Nephron (organoid): ENCODE results near the gene GCG.

Source experiments
- H3K27ac Mint-ChIP-seq, 3 experiments: 2 replicates each; pipeline ENCODE4 v1.8.0; 2020; ENCODE audit warnings: mixed read lengths in 3 of 3, mild to moderate bottlenecking in 2 of 3, moderate library complexity in 1 of 3
- H3K27me3 Mint-ChIP-seq: 2 replicates; pipeline ENCODE4 v1.8.0; 2021; ENCODE audit warnings: low read depth, mild to moderate bottlenecking, moderate library complexity, mixed read lengths
- H3K36me3 Mint-ChIP-seq: 2 replicates; pipeline ENCODE4 v1.8.0; 2020; ENCODE audit warnings: low read depth, mixed read lengths
- H3K4me1 Mint-ChIP-seq: 2 replicates; pipeline ENCODE4 v1.8.0; 2020; ENCODE audit warnings: mixed read lengths
- H3K4me3 Mint-ChIP-seq, 3 experiments: 2 replicates each; pipeline ENCODE4 v1.8.0; 2020; ENCODE audit warnings: mild to moderate bottlenecking in 3 of 3, mixed read lengths in 3 of 3, moderate library complexity in 2 of 3
- H3K9me3 Mint-ChIP-seq: 2 replicates; pipeline ENCODE4 v1.8.0; 2020; ENCODE audit warnings: mixed read lengths
- TF ChIP-seq, protein P1 (sequence below), 3 experiments: fragments of 200-600 bp; sonication (generic); IDR thresholded peaks; one replicate each; pipeline ENCODE4 v1.5.0; 2021; ENCODE audit warnings: antibody characterized with exemption in 3 of 3; ENCODE audit not compliant: unreplicated experiment in 3 of 3

The GCG gene

DNA sequence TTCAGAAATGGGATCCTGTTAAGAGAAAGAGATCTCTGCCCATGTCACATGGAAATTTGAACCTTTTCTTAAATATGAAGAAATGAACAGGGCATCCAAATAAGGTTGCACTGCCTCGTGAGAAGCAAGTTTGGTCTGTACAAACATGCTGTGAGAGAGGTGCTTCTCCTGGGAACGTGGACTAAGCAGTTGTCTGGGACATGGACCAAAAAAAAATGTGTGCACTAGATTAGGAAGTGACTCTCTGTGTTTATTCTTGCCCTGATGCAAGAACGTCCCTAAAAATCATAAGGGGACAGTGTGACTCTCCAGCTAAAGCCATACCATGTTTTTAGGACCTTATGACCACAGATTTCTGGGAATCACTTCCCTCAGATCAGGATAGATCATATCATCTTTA lies 23.7 kb upstream of the GCG start:
- Mint-ChIP-seq H3K4me3 (no peak overlapping the region), H3K36me3 (peaks cover 17% of the 10 kb centered on the region), H3K9me3 (no peaks in the 10 kb centered on the region), H3K27me3 (no peaks in the 10 kb centered on the region), H3K4me1 (no peaks in the 10 kb centered on the region), H3K27ac (no peak overlapping the region)
- TF ChIP-seq, protein P1, sequence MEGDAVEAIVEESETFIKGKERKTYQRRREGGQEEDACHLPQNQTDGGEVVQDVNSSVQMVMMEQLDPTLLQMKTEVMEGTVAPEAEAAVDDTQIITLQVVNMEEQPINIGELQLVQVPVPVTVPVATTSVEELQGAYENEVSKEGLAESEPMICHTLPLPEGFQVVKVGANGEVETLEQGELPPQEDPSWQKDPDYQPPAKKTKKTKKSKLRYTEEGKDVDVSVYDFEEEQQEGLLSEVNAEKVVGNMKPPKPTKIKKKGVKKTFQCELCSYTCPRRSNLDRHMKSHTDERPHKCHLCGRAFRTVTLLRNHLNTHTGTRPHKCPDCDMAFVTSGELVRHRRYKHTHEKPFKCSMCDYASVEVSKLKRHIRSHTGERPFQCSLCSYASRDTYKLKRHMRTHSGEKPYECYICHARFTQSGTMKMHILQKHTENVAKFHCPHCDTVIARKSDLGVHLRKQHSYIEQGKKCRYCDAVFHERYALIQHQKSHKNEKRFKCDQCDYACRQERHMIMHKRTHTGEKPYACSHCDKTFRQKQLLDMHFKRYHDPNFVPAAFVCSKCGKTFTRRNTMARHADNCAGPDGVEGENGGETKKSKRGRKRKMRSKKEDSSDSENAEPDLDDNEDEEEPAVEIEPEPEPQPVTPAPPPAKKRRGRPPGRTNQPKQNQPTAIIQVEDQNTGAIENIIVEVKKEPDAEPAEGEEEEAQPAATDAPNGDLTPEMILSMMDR (IDR thresholded peaks at IDR 0.05; ENCODE audit: unreplicated experiment in 3 of 3) = no peak

DNA sequence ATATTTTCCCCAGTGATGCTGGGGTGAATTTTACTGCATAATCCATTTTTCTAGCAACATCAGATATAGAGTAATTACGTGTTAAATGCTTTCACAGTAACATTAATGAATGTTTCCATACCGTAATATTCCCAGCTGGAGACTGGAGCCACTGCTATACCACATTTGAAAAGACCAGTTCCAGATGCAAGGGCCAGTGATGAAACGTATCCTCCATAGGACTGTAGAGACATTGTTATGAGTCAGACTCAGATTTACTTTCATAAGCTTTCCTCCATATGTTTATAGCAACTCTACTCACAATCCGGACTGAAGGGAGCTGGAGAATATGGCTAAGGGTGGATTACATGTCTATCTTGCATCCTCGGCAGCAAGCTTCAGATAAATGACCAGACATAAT lies 22.7 kb upstream of the GCG start:
- H3K27ac Mint-ChIP-seq = no peak overlapping the region
- TF ChIP-seq, protein P1 (IDR thresholded peaks at IDR 0.05; ENCODE audit: unreplicated experiment in 3 of 3) = no peak
- no peak overlapping the region for H3K4me3 Mint-ChIP-seq
- peaks cover 11% of the 10 kb centered on the region for H3K36me3 Mint-ChIP-seq
- H3K9me3 Mint-ChIP-seq = no peaks in the 10 kb centered on the region
- H3K27me3 Mint-ChIP-seq = no peaks in the 10 kb centered on the region
- no peaks in the 10 kb centered on the region for H3K4me1 Mint-ChIP-seq

DNA sequence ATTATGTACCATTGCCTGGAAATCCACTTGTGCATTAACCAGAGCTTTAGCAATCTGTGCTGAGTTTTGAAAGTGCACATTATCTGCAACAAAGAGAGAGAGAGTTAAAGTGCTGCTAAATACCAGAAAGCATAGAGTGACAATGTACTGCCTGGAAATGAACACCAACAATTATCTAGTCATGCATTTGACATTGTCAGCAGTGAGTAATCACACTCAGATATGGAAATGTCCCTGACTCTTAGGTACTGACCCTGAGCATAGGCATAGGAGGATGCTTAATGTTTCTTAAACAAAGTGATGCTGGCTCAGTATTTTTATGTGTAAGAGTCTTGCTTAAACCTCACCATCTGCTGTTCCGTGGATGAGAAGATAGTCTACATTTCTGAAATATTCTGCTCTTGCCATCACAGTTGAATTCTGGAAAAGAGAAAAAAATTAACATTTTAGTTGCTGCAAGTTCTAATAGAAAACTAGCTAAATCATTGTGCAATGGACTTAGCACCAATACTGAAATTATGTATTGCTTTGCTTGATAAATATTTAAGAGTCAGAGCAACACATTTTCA lies 20.8 kb upstream of the GCG start:
- no peaks in the 10 kb centered on the region for H3K4me1 Mint-ChIP-seq
- no peak overlapping the region for H3K4me3 Mint-ChIP-seq
- H3K36me3 Mint-ChIP-seq = peaks cover 7% of the 10 kb centered on the region
- TF ChIP-seq, protein P1 (IDR thresholded peaks at IDR 0.05; ENCODE audit: unreplicated experiment in 3 of 3) = no peak
- H3K27ac Mint-ChIP-seq = no peak overlapping the region
- no peaks in the 10 kb centered on the region for H3K9me3 Mint-ChIP-seq
- no peaks in the 10 kb centered on the region for H3K27me3 Mint-ChIP-seq

DNA sequence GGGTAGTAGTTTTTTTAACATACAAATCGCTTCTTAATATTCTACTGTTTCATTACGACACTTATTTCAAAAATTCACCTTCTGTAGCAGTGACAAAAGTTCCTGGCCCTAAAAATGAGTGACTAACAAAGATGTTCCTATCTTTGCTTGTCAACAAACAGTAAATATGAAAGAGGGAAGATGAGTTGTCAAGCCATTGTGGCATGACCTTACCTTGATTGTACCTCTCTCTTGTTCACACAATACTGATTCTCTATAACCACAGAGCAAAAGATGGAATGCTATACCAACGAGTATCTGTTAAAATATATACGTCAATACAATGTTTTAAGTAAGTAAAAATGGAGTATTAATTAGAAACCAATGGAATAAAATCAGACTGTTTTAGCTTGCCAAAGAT lies 14.7 kb upstream of the GCG start:
- Mint-ChIP-seq H3K27me3 (no peaks in the 10 kb centered on the region), H3K36me3 (no peaks in the 10 kb centered on the region), H3K9me3 (no peaks in the 10 kb centered on the region), H3K4me1 (no peaks in the 10 kb centered on the region), H3K4me3 (no peak overlapping the region), H3K27ac (no peak overlapping the region)
- TF ChIP-seq, protein P1 (IDR thresholded peaks at IDR 0.05; ENCODE audit: unreplicated experiment in 3 of 3) = no peak

DNA sequence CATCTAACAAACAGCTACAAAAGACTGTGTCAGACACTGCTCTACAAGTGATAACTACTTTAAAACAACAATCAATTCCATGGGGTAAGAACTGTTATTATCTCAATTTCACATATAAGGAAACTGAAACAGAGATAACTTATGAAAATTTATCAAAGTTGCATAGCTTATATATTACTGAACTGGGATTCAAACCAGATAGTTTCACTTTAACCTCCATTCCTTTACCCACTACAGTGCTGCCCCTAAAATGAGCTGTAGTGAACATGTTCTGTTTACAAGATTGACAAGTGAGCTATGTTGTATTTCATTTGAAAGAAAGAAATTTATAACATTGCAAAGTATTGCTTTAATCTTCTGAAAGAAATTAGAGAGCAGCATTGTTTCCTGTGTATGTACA lies 14.1 kb upstream of the GCG start:
- no peaks in the 10 kb centered on the region for H3K36me3 Mint-ChIP-seq
- no peaks in the 10 kb centered on the region for H3K4me1 Mint-ChIP-seq
- H3K9me3 Mint-ChIP-seq = no peaks in the 10 kb centered on the region
- no peak overlapping the region for H3K4me3 Mint-ChIP-seq
- no peaks in the 10 kb centered on the region for H3K27me3 Mint-ChIP-seq
- no peak overlapping the region for H3K27ac Mint-ChIP-seq
- TF ChIP-seq, protein P1 (IDR thresholded peaks at IDR 0.05; ENCODE audit: unreplicated experiment in 3 of 3) = no peak

DNA sequence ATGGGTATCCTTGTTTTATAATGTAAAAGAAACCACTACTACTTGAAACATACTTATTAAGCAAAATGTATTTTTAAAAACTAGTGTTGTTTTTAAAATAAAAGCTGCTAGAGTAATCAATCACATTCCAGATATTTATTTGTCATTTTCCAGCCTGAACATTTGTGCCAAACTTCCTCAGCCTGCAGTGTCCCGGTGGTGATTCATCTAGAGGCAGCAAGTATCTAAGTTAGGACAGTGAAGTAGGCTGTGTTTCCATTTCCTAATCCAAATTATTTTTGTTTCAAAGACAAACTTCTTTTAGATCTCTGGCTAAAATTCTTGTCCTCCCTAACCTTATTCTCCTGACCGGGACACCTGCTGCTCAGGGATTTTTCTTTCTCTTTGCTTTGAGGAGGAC lies 12.8 kb upstream of the GCG start:
- no peaks in the 10 kb centered on the region for H3K4me1 Mint-ChIP-seq
- TF ChIP-seq, protein P1 (IDR thresholded peaks at IDR 0.05; ENCODE audit: unreplicated experiment in 3 of 3) = no peak
- H3K36me3 Mint-ChIP-seq = no peaks in the 10 kb centered on the region
- H3K27me3 Mint-ChIP-seq = no peaks in the 10 kb centered on the region
- no peaks in the 10 kb centered on the region for H3K9me3 Mint-ChIP-seq
- no peak overlapping the region for H3K27ac Mint-ChIP-seq
- no peak overlapping the region for H3K4me3 Mint-ChIP-seq
